NB4 (cell line): Measurements from ENCODE around the gene ENO3.
"Not testable (repeated sequence)": the region's sequence is repeated elsewhere in the genome, so short reads cannot be mapped to it uniquely, and the experiment has no call there.

Source experiments
- MYC ChIP-seq: IDR thresholded peaks from 2 replicates; pipeline ENCODE4 v1.6.1; 2011; ENCODE audit warnings: low read depth, low read length
- POLR2A ChIP-seq: IDR thresholded peaks from 2 replicates; pipeline ENCODE4 v1.6.1; 2011; ENCODE audit warnings: mild to moderate bottlenecking; ENCODE audit not compliant: insufficient read length; ENCODE audit errors: extremely low read depth
- TF ChIP-seq, protein P1 (sequence below): IDR thresholded peaks from one replicate; pipeline ENCODE4 v1.5.1; 2012; ENCODE audit warnings: low read depth, low read length

DNA sequence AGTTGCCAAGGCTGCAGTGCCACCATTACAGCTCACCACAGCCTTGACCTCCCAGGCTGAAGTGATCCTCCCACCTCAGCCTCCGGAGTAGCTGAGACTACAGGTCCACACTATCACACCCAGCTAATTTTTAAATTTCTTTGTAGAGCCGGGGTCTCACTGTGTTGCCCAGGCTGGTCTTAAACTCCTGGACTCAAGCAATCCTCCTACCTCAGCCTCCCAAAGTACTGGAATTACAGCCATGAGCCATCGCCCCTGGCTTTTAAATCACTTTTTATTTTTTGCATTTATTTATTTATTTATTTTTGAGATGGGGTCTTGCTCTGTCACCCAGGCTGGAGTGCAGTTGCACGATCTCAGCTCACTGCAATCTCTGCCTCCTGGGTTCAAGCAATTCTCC, 36.4 kb upstream of the ENO3 start:
- not testable (repeated sequence) for TF ChIP-seq MYC, POLR2A
- TF ChIP-seq, protein P1, sequence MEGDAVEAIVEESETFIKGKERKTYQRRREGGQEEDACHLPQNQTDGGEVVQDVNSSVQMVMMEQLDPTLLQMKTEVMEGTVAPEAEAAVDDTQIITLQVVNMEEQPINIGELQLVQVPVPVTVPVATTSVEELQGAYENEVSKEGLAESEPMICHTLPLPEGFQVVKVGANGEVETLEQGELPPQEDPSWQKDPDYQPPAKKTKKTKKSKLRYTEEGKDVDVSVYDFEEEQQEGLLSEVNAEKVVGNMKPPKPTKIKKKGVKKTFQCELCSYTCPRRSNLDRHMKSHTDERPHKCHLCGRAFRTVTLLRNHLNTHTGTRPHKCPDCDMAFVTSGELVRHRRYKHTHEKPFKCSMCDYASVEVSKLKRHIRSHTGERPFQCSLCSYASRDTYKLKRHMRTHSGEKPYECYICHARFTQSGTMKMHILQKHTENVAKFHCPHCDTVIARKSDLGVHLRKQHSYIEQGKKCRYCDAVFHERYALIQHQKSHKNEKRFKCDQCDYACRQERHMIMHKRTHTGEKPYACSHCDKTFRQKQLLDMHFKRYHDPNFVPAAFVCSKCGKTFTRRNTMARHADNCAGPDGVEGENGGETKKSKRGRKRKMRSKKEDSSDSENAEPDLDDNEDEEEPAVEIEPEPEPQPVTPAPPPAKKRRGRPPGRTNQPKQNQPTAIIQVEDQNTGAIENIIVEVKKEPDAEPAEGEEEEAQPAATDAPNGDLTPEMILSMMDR = not testable (repeated sequence)
